Ovary (tissue), 9 donors: ENCODE measurements around the gene SLC9A2. TPM values are rescaled to one million over a fixed set of nuclear protein-coding genes. Genes with fewer than 3 reads are reported as not detected.

ENCODE experiments used
- DNase-seq, 5 donors: peaks; one replicate each; pipeline ENCODE4 v3.0.0-alpha.2; 2019 to 2020
- H3K27ac ChIP-seq, 2 donors: fragments of 200-600 bp; one replicate each; pipeline versions ENCODE4 v1.5.1 to v1.8.0; 2019 to 2022
- H3K27me3 ChIP-seq: fragments of 200-600 bp; one replicate; pipeline ENCODE4 v1.8.0; 2022
- H3K36me3 ChIP-seq: fragments of 200-600 bp; sonication (generic); one replicate; pipeline ENCODE4 v1.5.1; 2019
- H3K4me1 ChIP-seq: one replicate; pipeline ENCODE4 v1.8.1; 2013; ENCODE audit warnings: mild to moderate bottlenecking, moderate library complexity; ENCODE audit not compliant: insufficient read depth
- H3K4me3 ChIP-seq: fragments of 200-600 bp; sonication (generic); one replicate; pipeline ENCODE4 v1.5.1; 2017
- H3K9me3 ChIP-seq, 2 donors: fragments of 200-600 bp in 1 of 2; sonication (generic) in 1 of 2; one replicate each; pipeline versions ENCODE4 v1.5.1 to v1.8.1; 2013 to 2019; ENCODE audit warnings: mild to moderate bottlenecking in 1 of 2, moderate library complexity in 1 of 2
- EP300 ChIP-seq: sonication (generic); formaldehyde crosslinking; IDR thresholded peaks from one replicate; pipeline ENCODE4 v1.6.1; 2017; ENCODE audit warnings: antibody characterized with exemption
- POLR2A ChIP-seq: fragments of 450-650 bp; IDR thresholded peaks from one replicate; pipeline ENCODE4 v1.6.1; 2017; ENCODE audit warnings: antibody characterized with exemption, mild to moderate bottlenecking, moderate library complexity
- WGBS, 3 donors: extraction: QIAGEN DNeasy Blood & Tissue Kit in 1 of 3; methylation state at CpG; one replicate each; pipeline versions ENCODE4 v1.1.5 to v1.1.7; 2013 to 2017; 5-methylcytosine and 5-hydroxymethylcytosine counted together
- intact Hi-C, 4 donors: fragments of 100-400 bp; cut with DNase I; formaldehyde crosslinking; loops; one replicate each; pipeline versions ENCODE4 v1.11.0 to v1.15.1; 2022 to 2023
- polyA plus RNA-seq, 2 donors: library from polyadenylated mRNA; stranded (reverse); fragments of 200-250 nt in 1 of 2; fragments of 350-450 nt in 1 of 2; fragmentation: Illumina TruSeq in 1 of 2; extraction: RNeasy Lipid Tissue Mini Kit (QIAGEN cat#74804) in 1 of 2; gene quantifications; one replicate each; pipeline ENCODE4 v1.2.3, GENCODE V29; 2013 to 2014
- total RNA-seq, 7 donors: library from RNA; depleted of rRNA in 2 of 7; stranded (reverse); fragments of >200 nt in 2 of 7; fragmentation: NEBNext Ultra II Directional in 3 of 7; extraction: Animal tissue kit (Norgen Biotek cat#: 25700) in 3 of 7; gene quantifications; one replicate each; pipeline versions ENCODE4 v1.1.0 to v1.2.4, GENCODE V29; 2016 to 2023
- TF ChIP-seq, protein P1 (sequence below), 3 donors: fragments of 450-650 bp in 2 of 3; fragments of 200-600 bp in 1 of 3; IDR thresholded peaks; one replicate each; pipeline versions ENCODE4 v1.5.1 to v1.8.0; 2016 to 2022; ENCODE audit warnings: antibody characterized with exemption in 3 of 3, mild to moderate bottlenecking in 1 of 3
- donor health status: DM: no; HTN: no; CAD: no; lungs with moderate emphysema.
- donor health status: DM: no; HTN: no; CAD: no.
- donor health status: Bipolar disorder and iron deficiency.
- donor health status: DM: yes; HTN: yes; CAD: no.
- donor health status: DM: no; HTN: no; CAD: no.
- donor health status: DM: yes; HTN: yes; CAD: no.

The SLC9A2 gene
- total and polyA plus RNA-seq, 9 donors, result 0.08 to 0.46 (median 0.15) TPM; not detected in 5

DNA sequence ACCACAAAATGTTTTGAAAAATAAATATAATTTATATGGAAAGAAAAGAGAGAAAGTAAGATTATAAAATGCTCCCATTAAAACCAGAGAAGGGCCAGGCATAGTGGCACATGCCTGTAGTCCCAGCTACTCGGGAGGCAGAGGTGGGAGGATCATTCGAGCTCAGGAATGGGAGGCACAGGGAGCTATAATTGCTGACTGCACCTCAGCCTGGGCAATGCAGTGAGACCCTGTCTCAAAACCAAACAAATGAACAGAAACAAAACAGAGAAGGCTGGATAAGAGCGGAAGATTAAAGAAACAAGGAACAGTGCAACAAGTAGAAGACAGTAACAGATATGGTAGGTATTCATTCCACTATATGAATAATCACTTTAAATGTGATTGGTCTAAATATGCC is 123.9 kb downstream of the SLC9A2 start:
- Histone ChIP-seq H3K27me3 (no peaks in the 10 kb centered on the region), H3K4me1 (no peaks in the 10 kb centered on the region), H3K9me3 (no peaks in the 10 kb centered on the region), H3K36me3 (no peaks in the 10 kb centered on the region), H3K27ac (no peak overlapping the region), H3K4me3 (no peak overlapping the region)
- intact Hi-C loops, result no loop called here
- 90 to 93% (median 91%) methylated on average over 3 of the region's 3 CpGs for WGBS, 3 donors
- DNase-seq, result no peak
- TF ChIP-seq POLR2A (no peak), EP300 (no peak)
- TF ChIP-seq, protein P1, sequence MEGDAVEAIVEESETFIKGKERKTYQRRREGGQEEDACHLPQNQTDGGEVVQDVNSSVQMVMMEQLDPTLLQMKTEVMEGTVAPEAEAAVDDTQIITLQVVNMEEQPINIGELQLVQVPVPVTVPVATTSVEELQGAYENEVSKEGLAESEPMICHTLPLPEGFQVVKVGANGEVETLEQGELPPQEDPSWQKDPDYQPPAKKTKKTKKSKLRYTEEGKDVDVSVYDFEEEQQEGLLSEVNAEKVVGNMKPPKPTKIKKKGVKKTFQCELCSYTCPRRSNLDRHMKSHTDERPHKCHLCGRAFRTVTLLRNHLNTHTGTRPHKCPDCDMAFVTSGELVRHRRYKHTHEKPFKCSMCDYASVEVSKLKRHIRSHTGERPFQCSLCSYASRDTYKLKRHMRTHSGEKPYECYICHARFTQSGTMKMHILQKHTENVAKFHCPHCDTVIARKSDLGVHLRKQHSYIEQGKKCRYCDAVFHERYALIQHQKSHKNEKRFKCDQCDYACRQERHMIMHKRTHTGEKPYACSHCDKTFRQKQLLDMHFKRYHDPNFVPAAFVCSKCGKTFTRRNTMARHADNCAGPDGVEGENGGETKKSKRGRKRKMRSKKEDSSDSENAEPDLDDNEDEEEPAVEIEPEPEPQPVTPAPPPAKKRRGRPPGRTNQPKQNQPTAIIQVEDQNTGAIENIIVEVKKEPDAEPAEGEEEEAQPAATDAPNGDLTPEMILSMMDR (IDR thresholded peaks at IDR 0.05), result no peak

DNA sequence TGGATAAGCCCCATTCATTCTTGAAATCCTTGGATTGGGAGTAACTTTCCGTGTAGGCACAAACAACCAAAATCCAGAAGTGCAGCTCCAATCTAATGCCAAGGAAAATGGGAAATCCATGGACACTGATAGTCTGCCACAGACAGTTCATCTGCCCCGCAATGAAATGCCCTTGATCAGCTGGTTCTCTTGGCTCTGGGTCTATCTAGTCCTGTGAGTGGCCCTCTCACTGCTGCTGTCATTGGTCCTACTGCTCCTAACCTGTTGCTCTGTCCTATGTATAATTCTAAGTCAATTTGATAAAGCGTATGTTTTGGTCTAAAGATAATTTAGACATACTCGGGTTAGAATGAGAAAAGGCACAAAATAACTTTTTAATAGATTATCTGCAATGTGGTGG is 128.8 kb downstream of the SLC9A2 start:
- no peak overlapping the region for H3K27ac ChIP-seq
- H3K4me1 ChIP-seq, result no peaks in the 10 kb centered on the region
- no peaks in the 10 kb centered on the region for H3K9me3 ChIP-seq
- DNase-seq, result no peak
- no peak overlapping the region for H3K4me3 ChIP-seq
- intact Hi-C loops, result no loop called here
- H3K27me3 ChIP-seq, result no peaks in the 10 kb centered on the region
- no peak for TF ChIP-seq EP300
- TF ChIP-seq POLR2A, result no peak
- TF ChIP-seq, protein P1 (IDR thresholded peaks at IDR 0.05), result no peak
- H3K36me3 ChIP-seq, result no peaks in the 10 kb centered on the region
- 76 to 87% (median 77%) methylated on average over 4 of the region's 4 CpGs for WGBS, 3 donors

DNA sequence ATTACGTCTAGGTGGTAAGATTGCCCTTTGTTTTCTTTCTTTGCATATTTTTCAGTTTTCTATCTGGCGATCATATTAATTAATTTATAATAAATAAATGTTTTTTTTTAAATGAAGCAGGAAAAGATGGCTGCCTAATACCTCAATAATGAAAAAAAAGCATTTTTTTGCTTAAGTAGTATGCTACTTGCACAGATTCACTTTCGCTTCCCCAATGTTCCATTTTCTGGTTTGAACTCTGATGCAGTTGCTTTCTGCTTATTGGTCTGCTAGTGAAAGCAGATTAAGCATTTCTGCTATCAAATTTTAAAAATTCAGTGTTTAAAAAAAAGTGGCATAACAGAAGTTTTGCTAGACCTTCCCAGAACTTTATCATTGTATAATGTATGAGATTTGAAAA is 130.6 kb downstream of the SLC9A2 start:
- Histone ChIP-seq H3K27ac (no peak overlapping the region), H3K4me1 (no peaks in the 10 kb centered on the region), H3K36me3 (no peaks in the 10 kb centered on the region), H3K9me3 (no peaks in the 10 kb centered on the region), H3K4me3 (no peak overlapping the region), H3K27me3 (no peaks in the 10 kb centered on the region)
- WGBS, 3 donors, result 59 to 86% (median 73%) methylated on average over 3 of the region's 3 CpGs
- no peak for TF ChIP-seq EP300
- TF ChIP-seq POLR2A, result no peak
- TF ChIP-seq, protein P1 (IDR thresholded peaks at IDR 0.05), result no peak
- DNase-seq, result no peak
- intact Hi-C loops, result no loop called here

DNA sequence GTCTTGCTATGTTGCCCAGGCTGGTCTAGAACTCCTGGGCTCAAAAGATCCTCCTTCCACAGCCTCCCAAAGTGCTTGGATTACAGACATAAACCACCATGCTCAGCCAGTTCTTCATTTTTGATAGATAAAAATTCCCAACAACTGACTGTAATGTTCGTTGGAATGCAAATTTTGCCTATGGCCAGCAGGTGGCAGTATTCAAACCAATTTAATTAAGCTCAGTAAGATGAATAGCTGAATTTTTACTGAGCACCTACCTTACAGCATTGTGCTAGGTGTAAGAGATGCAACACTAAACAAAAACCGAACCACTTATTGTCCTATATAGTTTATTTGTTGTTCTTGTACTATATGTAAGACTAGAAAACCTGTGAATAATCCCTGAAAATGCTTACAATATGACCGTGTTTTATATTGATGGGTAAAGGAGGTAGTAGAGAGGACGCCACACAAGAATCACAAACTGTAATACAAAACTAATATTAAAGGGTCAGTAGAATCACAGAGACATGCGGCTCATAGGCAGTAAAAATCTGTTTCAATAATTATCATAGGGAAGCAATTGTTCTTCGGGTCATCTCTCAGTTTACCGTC is 134.3 kb downstream of the SLC9A2 start:
- no peaks in the 10 kb centered on the region for H3K9me3 ChIP-seq
- WGBS, 3 donors, result 72 to 74% (median 73%) methylated on average over 7 of the region's 7 CpGs
- intact Hi-C loops, result no loop called here
- TF ChIP-seq POLR2A, result no peak
- TF ChIP-seq, protein P1 (IDR thresholded peaks at IDR 0.05), result peak in 1 of 3 donors; percentile 48
- no peaks in the 10 kb centered on the region for H3K27me3 ChIP-seq
- no peak overlapping the region for H3K27ac ChIP-seq
- H3K36me3 ChIP-seq, result no peaks in the 10 kb centered on the region
- no peak overlapping the region for H3K4me3 ChIP-seq
- DNase-seq, result no peak
- no peaks in the 10 kb centered on the region for H3K4me1 ChIP-seq
